Gastrocnemius medialis (tissue), 4 donors: ENCODE measurements around the gene WDR48. TPM values are rescaled to one million over a fixed set of nuclear protein-coding genes. Genes with fewer than 3 reads are reported as not detected.

Experiments
- ATAC-seq, 2 donors: fragments of 150-250 bp; one replicate each; pipeline ENCODE4 v1.9.1; 2016
- DNase-seq, 2 donors: peaks; one replicate each; pipeline ENCODE4 v3.0.0-alpha.2; 2019
- H3K27ac ChIP-seq, 4 donors: fragments of 200-600 bp; sonication (generic); 1 replicate in 1 of 4; 2 replicates in 3 of 4; pipeline ENCODE4 v1.5.1; 2016 to 2018; ENCODE audit warnings: mild to moderate bottlenecking in 2 of 4, moderate library complexity in 1 of 4
- H3K27me3 ChIP-seq, 3 donors: fragments of 200-600 bp; sonication (generic) in 2 of 3; 1 replicate in 1 of 3; 2 replicates in 2 of 3; pipeline versions ENCODE4 v1.5.1 to v1.6.0; 2016 to 2019; ENCODE audit warnings: mild to moderate bottlenecking in 1 of 3, moderate library complexity in 1 of 3
- H3K36me3 ChIP-seq, 2 donors: fragments of 200-600 bp; sonication (generic) in 1 of 2; one replicate each; pipeline ENCODE4 v1.5.1; 2017 to 2018
- H3K4me1 ChIP-seq, 2 donors: fragments of 200-600 bp; sonication (generic) in 1 of 2; one replicate each; pipeline ENCODE4 v1.5.1; 2016 to 2017; ENCODE audit warnings: mild to moderate bottlenecking in 2 of 2
- H3K4me3 ChIP-seq, 4 donors: fragments of 200-600 bp; sonication (generic) in 3 of 4; 1 replicate in 1 of 4; 2 replicates in 3 of 4; pipeline ENCODE4 v1.5.1; 2016 to 2019; ENCODE audit warnings: mild to moderate bottlenecking in 2 of 4
- H3K9me3 ChIP-seq, 3 donors: fragments of 200-600 bp; sonication (generic) in 2 of 3; 1 replicate in 1 of 3; 2 replicates in 2 of 3; pipeline ENCODE4 v1.5.1; 2016 to 2019
- POLR2A ChIP-seq, 2 donors: fragments of 450-650 bp; IDR thresholded peaks; one replicate each; pipeline ENCODE4 v1.6.1; 2017; ENCODE audit warnings: antibody characterized with exemption in 2 of 2, mild to moderate bottlenecking in 2 of 2, moderate library complexity in 2 of 2
- in situ Hi-C, 4 donors: fragments of 200-750 bp; cut with MboI; loops; one replicate each; pipeline versions ENCODE4 v1.15.0 to v1.8.0; 2017; ENCODE audit warnings: low sequenced_read_pairs in 4 of 4
- intact Hi-C: fragments of 100-400 bp; cut with DNase I; formaldehyde crosslinking; loops from one replicate; pipeline ENCODE4 v1.15.1; 2023; ENCODE audit warnings: low total_unique reads
- total RNA-seq, 4 donors: library from RNA; depleted of rRNA; stranded (reverse); fragments of >200 nt; gene quantifications; one replicate each; pipeline versions ENCODE4 v1.1.0 to v1.2.3, GENCODE V29; 2016
- TF ChIP-seq, protein P1 (sequence below), 5 experiments: fragments of 450-650 bp in 3 of 5; fragments of 200-600 bp in 2 of 5; sonication (generic) in 2 of 5; IDR thresholded peaks in 4 of 5; conservative IDR thresholded peaks in 1 of 5; 1 replicate in 4 of 5; 2 replicates in 1 of 5; pipeline ENCODE4 v1.5.1; 2016 to 2019; ENCODE audit warnings: antibody characterized with exemption in 5 of 5, mild to moderate bottlenecking in 3 of 5, moderate library complexity in 3 of 5

The WDR48 gene
- total RNA-seq, 4 donors from 2014 or later: 14.8 to 26.5 (median 19.8) TPM

DNA sequence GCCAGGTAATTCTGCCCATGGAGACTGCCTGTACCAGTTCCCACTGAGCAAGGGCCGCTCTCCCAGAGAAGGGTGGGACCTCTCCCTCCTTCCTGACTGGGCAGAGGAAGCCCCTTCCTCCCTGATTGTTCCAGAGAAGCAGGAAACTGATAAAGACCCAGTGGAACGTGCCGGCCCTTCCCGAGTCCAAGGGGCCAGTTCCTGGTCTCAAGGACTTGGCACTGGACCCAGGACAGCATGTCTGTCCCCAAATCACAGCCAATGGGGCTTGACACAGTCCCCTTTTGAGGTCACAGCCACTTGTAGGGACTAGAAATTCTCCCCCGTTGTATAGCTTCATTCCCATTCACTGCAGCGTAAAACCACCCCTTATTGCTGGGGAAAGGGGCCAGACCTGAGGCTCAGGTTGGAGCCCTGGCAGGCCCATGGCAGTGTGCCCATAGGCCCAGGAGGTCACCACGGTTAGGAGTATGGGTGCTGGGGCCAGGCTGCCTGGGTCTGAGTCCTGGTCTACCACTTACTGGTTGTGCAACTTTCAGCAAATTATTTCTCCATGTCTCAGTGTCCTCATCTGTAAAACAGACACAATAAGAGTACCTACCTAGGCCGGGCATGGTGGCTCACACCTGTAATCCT is 83.5 kb downstream of the WDR48 start:
- TF ChIP-seq POLR2A (IDR thresholded peaks at IDR 0.05): peak in 1 of 2 donors; percentile 4
- TF ChIP-seq, protein P1, sequence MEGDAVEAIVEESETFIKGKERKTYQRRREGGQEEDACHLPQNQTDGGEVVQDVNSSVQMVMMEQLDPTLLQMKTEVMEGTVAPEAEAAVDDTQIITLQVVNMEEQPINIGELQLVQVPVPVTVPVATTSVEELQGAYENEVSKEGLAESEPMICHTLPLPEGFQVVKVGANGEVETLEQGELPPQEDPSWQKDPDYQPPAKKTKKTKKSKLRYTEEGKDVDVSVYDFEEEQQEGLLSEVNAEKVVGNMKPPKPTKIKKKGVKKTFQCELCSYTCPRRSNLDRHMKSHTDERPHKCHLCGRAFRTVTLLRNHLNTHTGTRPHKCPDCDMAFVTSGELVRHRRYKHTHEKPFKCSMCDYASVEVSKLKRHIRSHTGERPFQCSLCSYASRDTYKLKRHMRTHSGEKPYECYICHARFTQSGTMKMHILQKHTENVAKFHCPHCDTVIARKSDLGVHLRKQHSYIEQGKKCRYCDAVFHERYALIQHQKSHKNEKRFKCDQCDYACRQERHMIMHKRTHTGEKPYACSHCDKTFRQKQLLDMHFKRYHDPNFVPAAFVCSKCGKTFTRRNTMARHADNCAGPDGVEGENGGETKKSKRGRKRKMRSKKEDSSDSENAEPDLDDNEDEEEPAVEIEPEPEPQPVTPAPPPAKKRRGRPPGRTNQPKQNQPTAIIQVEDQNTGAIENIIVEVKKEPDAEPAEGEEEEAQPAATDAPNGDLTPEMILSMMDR (IDR thresholded peaks at IDR 0.05 in 4 of 5, conservative IDR thresholded peaks at IDR 0.05 in 1 of 5): no peak
- Histone ChIP-seq H3K9me3 (no peaks in the 10 kb centered on the region), H3K36me3 (no peaks in the 10 kb centered on the region), H3K4me1 (peaks cover 0 to 2% of the 10 kb centered on the region in 2 donors), H3K4me3 (no peak overlapping the region), H3K27me3 (no peaks in the 10 kb centered on the region), H3K27ac (peak overlapping the region; percentile 41 to 66 (median 64))
- intact Hi-C loops: no loop called here
- no peak for DNase-seq
- in situ Hi-C loops: no loop called here
- peak; percentile 35 to 61 for ATAC-seq

DNA sequence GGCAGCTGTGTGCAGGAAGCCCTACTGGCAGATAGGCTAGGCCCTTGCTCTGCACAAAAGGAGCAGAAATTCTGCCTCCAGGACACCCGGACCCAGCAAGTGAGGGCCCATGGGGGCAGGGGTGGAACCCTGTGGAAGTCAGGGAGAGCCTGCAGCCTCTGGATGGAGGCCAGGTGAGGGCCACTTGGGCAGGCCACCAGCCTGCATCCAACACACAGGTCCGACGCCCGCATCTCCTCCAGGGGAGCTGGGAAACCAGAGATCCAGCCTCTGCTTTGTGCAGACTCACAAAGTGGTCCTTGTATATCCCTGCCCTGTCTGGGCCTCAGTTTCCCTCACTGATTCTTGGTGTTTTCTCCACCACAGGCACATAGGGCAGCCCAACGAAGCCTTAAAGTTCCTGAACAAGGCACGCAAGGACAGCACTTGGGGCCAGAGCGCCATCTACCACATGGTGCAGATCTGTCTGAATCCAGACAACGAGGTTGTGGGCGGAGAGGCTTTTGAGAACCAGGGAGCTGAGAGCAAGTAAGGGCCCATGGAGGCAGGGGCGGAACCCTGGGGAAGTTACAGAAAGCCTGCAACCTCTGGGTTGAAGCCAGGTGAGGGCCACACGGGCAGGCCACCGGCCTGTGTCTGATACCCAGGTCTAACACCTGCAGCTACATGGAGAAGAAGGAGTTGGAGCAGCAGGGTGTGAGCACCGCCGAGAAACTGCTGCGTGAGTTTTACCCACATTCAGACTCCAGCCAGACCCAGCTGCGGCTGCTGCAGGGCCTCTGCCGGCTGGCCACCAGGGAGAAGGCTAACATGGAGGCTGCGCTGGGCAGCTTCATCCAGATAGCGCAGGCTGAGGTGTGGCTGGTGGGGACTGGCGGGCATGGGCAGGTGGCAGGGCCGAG is 85.0 kb downstream of the WDR48 start:
- intact Hi-C loops: no loop called here
- DNase-seq (no peak), ATAC-seq (no peak)
- H3K27ac ChIP-seq: peak overlapping the region in 1 of 4 donors; percentile 66
- TF ChIP-seq, protein P1 (IDR thresholded peaks at IDR 0.05 in 4 of 5, conservative IDR thresholded peaks at IDR 0.05 in 1 of 5): no peak
- TF ChIP-seq POLR2A (IDR thresholded peaks at IDR 0.05): no peak
- in situ Hi-C loops: no loop called here
- peaks cover 0 to under 1% of the 10 kb centered on the region in 2 donors for H3K36me3 ChIP-seq
- no peak overlapping the region for H3K4me3 ChIP-seq
- H3K27me3 ChIP-seq: no peaks in the 10 kb centered on the region
- no peaks in the 10 kb centered on the region for H3K9me3 ChIP-seq
- H3K4me1 ChIP-seq: peaks cover 10 to 17% of the 10 kb centered on the region in 2 donors

DNA sequence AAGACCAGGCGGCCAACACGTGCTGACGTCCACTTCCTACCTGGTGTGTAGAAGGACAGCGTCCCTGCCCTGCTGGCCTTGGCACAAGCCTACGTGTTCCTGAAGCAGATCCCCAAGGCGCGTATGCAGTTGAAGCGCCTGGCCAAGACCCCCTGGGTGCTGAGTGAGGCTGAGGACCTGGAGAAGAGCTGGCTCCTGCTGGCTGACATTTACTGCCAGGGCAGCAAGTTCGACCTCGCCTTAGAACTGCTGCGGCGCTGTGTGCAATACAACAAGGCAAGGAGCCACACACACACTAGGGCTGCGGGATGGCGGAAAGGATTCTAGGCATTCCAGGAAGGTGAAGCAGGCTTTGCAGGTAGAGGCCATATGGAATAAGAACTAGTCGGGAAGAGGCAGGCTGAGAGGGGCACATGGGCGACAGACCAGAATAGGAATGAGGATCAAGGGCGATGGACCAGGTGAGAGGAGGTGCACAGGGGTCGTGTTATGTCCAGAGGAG is 85.7 kb downstream of the WDR48 start:
- Histone ChIP-seq H3K27ac (no peak overlapping the region), H3K9me3 (no peaks in the 10 kb centered on the region), H3K36me3 (peaks cover 0 to 7% of the 10 kb centered on the region in 2 donors), H3K4me1 (peaks cover 17 to 24% of the 10 kb centered on the region in 2 donors), H3K27me3 (no peaks in the 10 kb centered on the region), H3K4me3 (no peak overlapping the region)
- in situ Hi-C loops (no loop called here), intact Hi-C loops (no loop called here)
- TF ChIP-seq, protein P1 (IDR thresholded peaks at IDR 0.05 in 4 of 5, conservative IDR thresholded peaks at IDR 0.05 in 1 of 5): no peak
- no peak for TF ChIP-seq POLR2A (IDR thresholded peaks at IDR 0.05)
- DNase-seq (no peak), ATAC-seq (no peak)

DNA sequence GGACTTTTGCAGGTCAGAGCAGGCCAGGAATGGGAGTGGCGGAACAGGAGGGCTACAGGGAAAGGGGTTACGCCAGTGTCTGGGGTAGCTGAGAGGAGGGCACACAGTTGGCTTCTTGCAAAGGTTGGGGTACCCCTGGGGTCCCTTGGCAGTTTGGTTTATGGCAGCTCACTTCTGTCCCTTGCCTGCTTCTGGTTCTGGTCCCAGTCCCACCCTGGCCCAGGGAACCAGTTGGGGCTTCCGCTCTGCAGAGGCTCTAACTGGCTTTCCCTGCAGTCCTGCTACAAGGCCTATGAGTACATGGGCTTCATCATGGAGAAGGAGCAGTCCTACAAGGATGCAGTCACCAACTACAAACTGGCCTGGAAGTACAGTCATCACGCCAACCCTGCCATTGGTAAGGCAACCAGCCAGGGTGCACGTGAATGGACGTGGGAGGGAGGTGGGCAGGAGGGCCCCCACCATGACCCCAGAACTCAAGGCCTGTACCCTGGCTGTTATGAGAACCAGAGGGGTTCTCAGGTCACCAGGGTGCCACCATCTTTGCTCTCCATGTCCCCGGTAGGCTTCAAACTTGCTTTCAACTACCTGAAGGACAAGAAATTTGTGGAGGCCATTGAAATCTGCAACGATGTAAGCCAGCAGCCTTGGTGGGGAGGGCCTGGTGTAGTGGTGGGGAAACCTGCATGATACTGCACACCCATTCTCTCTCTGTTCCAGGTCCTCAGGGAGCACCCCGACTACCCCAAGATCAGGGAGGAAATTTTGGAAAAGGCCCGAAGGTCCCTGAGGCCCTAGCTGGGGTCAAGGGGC is 86.4 kb downstream of the WDR48 start:
- no peaks in the 10 kb centered on the region for H3K9me3 ChIP-seq
- intact Hi-C loops (no loop called here), in situ Hi-C loops (no loop called here)
- H3K27me3 ChIP-seq: no peaks in the 10 kb centered on the region
- H3K4me1 ChIP-seq: peaks cover 24 to 31% of the 10 kb centered on the region in 2 donors
- no peak for DNase-seq
- ATAC-seq: no peak
- H3K36me3 ChIP-seq: peaks cover 0 to 14% of the 10 kb centered on the region in 2 donors
- no peak for TF ChIP-seq POLR2A (IDR thresholded peaks at IDR 0.05)
- TF ChIP-seq, protein P1 (IDR thresholded peaks at IDR 0.05 in 4 of 5, conservative IDR thresholded peaks at IDR 0.05 in 1 of 5): no peak
- H3K4me3 ChIP-seq: no peak overlapping the region
- no peak overlapping the region for H3K27ac ChIP-seq
